ENCODE data around the gene RAPGEF4.

DNA sequence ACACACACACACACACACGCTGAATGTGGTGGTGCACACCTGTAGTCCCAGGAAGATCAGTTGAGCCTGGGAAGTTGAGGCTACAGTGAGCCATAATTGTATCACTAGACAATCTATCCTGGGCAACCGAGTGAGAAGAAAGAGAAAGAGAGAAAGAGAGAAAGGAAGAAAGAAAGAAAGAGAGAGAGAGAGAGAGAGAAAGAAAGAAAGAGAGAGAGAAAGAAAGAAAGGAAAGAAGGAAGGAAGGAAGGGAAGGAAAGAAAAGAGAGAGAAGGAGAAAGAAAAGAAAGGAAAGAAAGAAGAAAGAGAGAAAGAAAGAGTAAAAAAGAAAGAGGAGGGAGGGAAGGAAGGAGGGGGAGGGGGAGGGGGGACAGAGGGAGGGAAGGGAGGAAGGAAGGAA lies 190.0 kb downstream of the RAPGEF4 start:
- no peak for TF ChIP-seq POLR2A (IDR thresholded peaks at IDR 0.05; ENCODE audit: low read length)
- no peak for TF ChIP-seq GATA1 (IDR thresholded peaks at IDR 0.05; ENCODE audit: low read depth, low read length)

Data from erythroblast (primary cell).